Colon (tissue), 2 donors: Measurements from ENCODE around the gene ITPK1.

ENCODE experiments used
- FAIRE-seq: peaks from 2 replicates; lab custom pipeline; 2012; peaks lifted over from hg19 to GRCh38; lab: Jason Lieb, UNC
- donor health status: control.
- donor health status: control.

ITPK1 gene

DNA sequence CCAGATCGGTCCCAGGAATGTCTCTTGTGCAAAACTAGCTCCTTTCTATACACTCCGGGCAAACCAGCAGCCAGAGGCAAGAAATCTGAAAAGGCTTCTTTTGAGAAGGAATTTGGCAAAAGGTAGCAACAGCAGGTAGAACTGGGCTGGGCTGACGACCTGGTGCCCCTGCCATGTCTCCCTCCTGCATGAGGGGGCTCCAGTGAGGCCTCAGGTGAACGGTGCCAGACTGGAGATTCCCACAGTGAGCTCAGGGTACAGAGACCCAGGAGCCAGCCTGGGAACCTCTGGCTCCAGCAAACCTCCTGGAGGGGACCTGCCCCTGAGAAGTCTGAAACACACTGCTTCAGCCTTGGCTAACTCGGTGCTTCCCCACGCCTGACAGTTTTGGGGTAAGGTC is 10.8 kb downstream of the ITPK1 start:
- no peak for FAIRE-seq

DNA sequence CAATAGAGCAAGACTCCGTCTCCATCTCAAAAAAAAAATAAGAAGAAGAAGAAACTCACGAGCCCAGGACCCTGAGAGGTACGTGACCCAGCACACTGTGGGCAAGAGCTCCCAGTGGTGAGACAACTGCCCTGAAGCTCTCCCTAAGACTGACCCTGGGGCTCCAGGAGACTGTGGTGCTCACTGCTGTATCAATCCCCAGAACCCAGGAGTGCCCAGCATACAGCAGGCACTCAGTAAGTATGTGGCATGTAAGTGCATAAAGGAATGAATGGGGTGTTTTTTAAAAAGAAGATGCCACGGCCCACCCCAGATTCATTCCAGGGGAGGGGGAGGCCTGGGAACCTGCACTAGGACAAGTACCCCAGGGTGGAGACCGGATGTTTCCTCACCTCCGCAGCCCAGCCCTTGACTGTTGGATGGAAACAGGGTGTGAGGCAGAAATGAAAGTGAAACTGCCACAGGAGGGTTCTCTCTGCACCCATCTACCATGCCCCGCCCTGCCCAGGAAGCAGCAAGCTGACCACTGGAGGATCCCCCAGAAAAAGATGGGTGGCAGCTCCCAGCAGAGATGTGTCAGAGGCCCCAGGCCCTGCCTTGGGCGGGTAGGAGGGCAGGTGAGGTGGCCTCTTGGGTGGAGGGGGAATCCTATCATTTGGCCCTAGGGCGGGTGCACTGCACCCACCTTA is 12.2 kb downstream of the ITPK1 start:
- FAIRE-seq, result no peak

DNA sequence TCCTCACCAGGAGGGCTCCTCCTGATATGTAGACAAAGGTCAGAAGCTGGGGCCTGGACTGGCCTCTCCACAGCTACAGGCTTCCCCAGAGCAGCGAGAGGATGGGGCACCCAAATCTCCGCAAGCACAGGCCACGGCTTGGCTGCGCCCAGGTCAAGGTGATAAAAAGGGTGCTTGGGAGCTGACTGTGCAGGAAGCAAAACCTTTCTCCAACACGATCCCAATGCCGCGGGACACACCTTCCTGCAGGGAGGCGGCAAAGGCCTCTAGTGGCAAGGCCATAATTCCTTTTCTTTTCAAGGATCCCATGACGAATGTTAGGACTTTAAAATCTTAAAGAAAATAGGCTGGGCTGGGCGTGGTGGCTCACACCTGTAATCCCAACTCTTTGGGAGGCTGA is 13.6 kb downstream of the ITPK1 start:
- FAIRE-seq, result no peak

DNA sequence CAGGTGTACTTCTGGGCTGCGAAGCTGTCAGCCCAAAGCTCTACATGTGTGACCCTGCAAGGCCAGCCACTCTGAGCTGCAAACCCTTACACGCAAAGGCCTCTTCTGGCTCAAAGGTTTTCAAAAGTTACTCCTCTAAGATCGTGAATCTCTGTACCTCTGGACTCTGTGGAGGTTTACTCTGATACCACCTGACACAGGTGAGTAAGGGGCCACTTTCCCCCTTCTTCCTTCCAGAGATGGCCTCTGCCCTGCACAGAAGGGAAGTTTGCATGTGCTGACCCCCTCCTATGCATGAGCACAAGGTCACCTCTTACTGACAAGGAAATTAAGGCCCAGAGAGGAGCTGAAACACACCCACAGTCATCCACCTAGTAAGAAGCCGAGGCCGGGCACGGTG is 14.5 kb downstream of the ITPK1 start:
- FAIRE-seq, result no peak

DNA sequence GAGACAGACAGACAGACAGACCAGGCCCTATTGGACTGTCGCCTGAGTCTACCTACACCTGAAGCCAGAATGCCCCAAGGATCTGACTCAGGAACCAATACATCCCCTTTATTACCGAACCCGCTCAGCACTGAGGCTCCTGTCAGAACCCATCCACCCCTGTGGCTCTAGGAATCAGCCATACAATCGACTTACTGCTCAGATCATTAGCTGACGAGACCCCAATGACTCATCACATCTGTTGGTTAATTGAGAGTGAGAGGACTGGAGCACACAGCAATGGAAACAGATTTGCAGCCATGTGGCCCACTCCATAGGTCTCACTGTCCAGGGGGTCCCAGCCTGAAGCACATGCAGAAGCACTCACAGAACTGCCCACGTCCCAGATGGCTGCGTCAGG is 15.2 kb downstream of the ITPK1 start:
- no peak for FAIRE-seq

DNA sequence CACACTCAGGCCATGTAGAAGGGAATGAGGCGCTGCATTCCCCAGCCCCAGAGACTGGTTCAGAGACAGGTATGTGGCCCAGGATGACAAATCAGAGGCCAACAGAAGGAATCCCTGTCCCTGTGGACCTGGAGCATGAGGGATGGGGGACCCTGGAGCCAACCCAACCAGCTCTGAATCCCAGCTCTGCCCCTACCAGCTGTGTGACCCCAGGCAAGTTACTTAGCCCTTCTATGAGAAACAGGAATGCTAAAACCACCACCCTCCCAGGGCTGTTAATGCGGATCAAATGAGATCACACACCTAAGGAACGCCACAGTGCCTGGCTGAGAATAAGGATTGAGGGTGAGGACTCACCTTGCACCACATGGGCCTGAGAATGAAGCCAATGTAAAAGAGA is 15.6 kb downstream of the ITPK1 start:
- FAIRE-seq, result no peak

DNA sequence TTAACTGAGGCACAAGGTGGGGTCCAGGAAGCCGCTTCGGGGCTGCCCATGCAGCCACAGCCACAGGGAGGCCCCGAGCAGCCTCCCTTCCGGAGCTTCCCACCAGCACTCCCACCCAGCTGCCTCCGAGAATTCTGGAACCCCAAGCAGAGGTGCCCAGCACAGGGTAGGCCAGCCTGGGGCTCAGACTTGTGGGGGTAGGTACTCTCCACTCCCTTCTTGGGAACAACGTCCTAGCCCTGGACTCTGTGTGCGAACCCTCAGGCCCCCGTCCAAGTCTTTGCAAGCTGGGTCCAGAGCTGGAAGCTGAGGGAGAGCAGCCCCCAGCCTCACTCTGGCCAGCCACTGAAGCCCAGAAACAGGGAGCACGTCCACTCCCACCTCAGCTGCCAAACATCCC is 16.1 kb downstream of the ITPK1 start:
- FAIRE-seq, result no peak

DNA sequence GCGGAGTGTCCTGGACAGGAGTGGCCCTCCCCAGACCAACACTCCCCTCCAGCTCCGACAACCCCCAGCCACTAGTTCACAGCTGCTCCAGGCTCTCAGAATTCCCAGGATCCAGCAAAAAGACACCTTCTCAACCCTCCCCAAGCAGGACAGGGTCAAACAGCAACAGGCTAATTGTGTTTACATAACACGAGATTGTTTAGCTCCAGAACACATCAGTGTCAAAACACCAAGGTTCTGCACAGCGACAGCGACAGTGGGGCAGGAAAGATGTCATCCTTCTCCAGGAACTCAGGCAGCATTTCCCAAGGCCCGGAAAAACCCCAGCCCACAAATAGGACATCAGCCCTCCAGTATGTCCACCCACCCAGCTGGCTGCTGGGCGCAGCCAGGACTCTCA is 16.5 kb downstream of the ITPK1 start:
- no peak for FAIRE-seq

DNA sequence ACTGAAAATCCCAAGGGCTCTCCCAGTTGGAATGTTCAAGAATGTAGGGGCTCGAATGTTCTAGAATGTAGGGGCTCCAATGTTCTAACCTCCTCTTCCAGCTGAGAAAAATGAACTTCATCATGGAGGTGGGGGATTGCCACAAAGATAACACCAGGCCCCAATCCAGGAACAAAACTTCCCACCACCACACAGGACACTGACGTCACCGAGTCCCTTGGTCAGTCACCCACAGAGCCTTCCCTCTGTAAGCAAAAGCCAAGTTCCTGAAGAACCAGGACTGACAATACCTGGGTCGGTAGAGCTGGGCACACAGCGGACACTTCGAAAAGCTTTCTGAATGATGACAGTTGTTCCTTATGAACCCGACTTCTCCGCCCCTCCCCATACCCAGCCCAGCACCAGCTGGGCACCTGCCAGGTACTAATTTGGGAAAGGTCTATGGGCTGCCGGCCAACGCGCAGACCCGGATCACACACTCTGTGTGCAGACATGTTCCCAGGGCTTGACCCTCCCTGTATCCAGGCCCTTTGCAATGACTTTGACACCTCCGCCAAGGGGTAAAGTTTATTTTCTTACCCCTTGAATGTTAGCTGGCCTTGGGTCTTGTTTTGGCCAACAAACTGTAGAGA is 18.9 kb downstream of the ITPK1 start:
- no peak for FAIRE-seq

DNA sequence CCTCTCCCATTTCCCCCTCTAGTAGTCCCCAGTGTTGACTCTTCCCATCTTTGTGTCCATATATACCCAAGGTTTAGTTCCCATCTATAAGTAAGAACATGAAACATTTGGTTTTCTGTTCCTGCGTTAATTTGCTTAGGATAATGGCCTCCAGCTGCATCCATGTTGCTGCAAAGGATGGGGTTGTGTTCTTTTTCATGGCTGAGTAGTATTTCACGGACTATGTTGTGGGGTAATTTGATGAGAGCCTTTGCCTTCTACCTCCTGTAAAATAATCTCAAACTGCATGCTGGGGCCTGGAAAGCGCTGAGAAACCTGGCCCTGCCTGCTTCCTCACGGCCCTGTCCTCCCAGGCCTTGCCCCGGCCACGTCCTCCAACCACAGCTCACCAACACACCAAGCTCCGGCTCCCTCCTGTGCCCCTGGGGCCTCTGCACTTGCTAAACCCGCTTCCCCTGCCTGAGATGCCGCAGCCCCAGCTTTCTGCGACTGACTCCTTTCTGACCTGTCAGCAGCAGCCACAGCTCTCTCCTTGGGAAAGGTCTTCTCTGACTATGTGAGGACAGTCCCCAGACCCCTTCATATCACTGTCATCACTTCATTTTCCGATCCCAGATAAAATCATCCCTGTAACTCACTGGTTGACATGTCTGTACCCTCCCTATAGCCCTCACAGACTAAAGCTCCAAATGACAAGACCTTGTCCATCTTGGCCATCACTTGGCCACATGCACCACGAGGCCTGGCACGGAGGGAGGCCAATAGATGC is 19.8 kb downstream of the ITPK1 start:
- FAIRE-seq, result no peak

DNA sequence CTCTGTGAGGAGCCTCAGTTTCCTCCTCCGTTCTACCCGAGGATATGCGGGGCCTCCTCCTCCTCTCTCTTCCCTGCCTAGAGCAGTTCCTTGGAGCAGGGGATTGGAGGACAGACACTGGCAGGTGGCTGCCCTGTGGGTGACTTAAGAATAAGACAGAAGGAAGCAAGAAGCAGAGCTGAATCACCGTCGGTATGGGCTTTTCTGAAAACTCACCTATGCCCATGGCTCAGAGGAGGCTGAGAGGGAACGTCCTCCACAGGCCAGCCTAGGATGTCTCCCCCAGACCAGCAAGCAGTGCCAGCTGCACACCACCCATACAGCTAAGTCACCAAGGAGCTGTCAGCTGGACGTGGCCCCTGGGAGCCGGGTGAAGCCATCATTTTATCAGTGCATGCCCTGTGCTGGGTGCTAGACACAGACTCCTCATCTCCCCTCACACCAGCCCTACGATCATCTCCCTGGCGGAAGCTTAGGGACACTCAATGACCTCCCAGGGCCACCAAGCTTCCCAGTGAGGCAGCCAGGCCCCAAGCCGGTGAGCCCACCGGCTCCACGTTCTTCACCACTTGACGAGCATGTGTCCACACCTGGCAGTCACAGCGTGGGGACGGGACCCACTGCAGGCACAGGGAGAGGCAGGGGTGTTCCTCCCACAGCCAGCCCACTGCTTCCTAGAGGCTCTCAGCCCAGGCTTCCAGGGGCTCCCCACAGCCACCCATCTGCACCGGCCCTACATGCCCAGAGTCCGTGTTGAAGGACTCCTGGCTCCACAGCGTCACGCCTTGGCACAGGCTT is 21.4 kb downstream of the ITPK1 start:
- FAIRE-seq, result no peak

DNA sequence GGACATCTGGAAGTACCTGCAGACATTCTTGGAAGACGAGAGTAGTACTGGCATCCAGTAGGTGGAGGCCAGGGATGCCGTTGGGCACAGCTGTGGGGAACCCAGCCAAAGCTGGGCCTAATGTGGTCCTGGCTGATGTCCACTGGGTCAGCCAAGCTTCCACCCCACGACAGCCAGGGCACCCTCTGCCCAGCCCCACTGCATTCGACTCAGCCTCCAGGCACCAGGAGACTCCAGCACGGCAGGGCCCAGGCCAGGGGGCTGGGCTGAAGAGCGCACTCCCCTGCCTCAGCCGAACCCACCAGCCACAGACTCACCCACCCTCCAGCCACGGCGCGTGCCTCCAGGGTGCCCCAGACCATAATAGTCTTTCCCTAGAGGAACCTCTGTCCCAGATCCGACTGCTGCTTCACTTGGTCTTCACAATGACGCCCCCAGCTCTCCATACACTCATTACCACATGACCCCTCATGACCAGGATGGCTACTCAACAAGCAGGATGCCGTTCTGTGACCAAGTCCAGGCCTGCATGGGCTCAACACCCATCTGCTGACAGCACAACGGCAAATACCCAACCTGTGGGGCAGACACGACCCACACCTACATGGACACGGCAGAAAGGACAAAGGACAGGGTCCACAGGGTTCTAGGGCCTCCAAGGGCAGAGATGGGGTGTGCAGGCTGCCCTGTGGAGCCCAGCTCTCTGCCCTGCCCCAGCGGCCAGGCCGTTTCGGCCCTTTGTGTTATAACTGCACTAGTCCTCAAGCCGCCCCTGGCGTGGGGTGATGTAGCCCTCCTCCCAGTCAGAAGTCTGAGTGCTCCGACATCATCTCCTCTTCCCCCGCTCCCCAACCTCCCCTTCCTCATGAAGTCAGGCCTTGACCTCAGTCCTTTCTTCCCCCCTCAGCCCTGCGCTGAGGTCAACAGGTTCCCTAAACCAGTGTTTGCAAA is 22.8 kb downstream of the ITPK1 start:
- FAIRE-seq, result no peak

DNA sequence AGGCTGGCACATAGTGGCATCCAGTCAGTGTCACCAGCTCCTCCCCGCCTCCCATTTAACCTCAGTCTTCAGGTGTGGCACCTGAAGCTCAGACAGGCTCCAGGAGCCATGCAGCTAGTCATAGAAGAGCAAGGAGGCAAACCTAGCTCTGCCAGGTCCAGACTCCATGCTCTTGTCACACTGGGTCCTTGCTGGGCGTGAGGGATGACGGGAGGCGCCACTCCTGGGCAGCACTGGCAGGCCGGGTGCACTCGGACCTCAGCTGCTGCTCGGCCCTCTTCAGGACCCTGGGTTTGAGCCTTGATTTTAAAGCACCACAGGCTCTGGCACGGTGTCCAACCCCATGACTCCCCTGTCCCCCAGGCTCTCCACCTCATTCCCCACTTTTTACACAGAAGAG is 24.1 kb downstream of the ITPK1 start:
- no peak for FAIRE-seq

DNA sequence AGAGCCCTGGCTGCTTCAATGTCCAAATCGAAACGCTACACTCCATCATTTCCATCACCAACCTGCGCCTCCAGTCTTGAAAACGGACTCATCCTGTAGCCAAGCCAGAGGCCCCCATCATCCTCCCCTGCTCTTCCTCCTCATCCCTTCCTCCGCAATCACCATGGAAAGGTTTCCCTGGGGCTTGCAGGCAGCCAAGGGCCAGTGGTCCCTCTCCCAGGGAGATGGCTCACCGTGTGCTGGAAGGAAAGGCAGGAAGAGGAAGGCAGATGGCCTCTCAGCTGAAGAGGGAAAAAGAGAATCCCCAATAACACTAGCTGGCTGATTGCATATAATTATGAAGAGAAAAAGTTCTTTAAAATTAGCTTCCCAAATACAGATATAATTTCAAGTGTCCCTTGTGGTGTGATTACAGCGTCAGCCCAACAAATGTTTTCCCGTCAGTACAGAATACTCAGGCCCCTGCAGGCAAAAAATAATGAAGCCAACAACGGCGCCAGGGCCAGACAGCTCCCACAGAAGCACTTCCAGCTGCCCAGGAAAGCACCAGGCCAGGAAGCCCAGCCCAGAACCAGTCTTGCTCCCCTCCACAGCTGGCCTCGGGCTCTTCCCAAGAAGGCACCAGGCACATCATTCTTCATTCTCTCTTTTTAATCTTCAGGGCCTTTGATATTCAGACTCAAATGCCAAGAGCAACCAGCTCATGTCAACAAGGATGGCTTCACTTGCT is 24.7 kb downstream of the ITPK1 start:
- FAIRE-seq, result no peak

DNA sequence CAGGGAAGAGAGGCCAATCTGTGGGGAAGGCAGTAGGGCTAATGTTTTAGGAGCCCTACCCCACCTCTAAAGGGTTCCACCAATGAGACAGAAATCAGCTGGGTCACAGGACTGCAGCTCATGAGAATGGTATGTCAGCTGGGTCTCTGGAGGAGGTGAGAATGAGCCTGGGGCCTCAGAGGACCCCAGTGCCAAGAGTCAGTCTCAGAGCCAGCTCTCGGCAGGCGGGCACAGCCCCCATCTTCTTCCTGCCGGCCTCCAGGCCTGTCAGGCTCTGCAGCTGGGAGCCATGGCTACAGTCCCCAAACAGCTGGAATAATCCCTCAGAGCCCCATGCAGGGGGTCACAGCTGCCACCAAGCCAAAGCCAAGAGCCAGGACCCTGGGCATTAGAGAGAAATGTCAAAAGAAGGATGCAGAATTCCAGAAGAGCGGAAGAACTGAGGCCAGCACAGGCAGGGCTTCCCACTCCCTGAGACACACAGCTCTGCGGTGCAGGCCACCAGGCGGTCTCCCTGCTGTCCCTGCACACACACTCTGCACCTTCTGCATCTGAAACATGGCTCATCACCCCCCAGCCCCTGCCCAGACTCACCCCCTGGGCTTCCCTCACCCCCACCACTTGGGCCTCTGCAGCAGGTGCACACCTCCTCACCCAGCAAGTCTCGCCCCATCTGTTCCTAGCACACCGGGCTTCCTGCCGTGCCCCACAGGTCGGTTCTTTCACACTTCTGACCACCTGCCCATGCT is 26.0 kb downstream of the ITPK1 start:
- FAIRE-seq, result no peak

DNA sequence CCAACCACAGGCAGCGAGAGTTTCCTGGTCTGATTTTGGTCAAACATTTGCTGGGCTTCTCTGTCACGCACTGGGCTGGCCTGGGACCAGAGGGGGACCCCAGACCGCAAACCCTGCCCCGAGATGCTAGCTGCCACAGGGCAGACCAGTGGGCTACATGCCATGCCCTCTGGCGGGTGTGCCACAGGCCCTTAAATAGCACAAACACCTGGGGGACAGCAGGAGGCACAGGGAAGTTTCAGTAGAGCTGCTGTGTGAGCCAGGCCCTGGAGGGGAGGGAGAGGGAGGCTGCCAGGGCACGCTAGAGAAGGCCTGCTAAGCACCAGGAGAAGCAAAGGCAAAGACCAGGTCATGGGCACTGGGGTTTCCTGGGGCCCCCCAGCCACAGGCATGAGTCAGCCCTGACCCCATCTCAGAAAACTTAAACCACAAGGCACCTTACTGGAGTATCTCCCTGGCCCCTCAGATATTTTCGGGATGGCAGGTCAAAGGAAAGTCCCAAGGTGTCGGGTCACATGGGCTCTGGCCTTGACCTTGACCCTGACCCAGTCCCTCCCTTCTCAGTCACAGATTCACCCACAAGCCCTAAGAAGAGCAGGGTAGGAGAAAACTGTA is 29.2 kb downstream of the ITPK1 start:
- no peak for FAIRE-seq

DNA sequence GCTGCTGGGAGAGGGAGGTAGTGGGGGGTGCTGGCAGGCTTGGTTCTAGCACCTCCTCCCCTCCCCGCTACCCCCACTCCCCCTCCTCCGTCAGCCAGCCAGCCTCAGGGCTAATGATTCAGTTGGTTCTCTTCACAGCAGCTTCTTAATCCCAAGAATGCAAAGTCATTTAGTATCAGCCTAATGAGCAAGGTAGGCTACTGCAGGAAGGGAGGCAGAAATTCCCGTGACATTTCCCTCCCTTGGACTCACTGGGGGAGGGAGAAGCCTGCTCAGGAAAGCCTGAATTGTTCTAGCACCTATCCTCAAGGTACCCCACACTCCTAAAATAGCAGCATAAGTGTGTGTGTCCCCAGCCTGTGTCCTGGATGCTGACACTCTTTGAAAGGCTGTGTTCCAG is 29.8 kb downstream of the ITPK1 start:
- FAIRE-seq, result no peak

DNA sequence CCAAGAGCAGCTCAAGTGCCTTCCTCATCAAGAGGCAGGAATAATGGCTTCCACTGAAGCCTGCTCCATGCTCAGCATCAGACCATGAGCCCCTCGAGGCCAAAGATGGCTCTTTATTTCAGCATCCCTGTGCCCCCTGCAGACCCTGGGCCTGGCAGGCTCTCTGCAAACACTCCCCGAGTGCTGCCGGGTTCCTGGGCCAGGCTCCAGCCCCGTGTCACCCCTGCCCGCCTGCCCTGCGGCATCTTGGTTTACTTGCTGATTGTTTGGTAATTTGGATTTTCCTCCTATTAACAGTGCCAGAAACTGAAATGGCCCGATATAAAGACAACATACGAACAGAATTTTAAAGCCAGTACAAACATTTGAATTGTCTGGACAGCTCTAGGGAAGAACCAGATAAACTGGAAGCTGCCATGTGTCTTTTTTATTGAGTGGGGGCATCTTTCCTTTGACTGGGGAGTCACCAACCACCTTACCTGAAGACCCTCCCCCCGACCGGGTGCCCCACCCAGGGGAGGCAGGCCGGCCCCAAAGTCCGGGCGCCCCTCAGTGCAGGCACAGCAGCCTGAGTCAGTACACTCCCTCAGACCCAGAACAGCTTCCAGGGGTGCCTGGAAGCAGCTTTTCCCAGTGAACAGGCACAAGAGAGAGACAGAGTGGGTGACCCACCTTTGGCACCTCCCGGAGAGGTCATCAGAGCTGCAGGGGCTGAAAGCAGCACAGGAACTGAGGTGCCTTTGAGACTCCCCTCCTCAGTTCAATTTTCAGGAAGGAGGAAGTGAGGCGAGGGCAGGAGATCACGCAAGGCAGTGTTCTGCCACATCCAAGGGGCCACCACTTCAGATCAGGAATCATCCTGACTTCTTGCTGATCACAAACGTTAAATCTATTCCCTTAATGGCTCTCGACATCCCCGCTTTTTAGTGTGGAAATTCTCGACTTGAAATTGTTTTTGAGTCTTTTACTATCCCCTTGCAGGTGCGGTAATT is 30.6 kb downstream of the ITPK1 start:
- FAIRE-seq, result no peak
